GM06990 (cell line): ENCODE results near the gene NADK2.

Source experiments
- DNase-seq: peaks from one replicate; pipeline ENCODE4 v3.0.0-alpha.2; 2011; ENCODE audit not compliant: insufficient read length; ENCODE audit errors: extremely low read depth
- H3K27me3 ChIP-seq: replicated peaks from 2 replicates; pipeline ENCODE4 v1.6.0; 2011; ENCODE audit warnings: low read length; ENCODE audit not compliant: control insufficient read depth, insufficient read depth
- H3K36me3 ChIP-seq: 2 replicates; pipeline ENCODE4 v1.5.1; 2011; ENCODE audit warnings: low read length; ENCODE audit not compliant: control insufficient read depth, insufficient read depth
- H3K4me3 ChIP-seq: replicated peaks from 2 replicates; pipeline ENCODE4 v1.5.1; 2011; ENCODE audit warnings: low read depth, mild to moderate bottlenecking, control low read depth, low read length
- TF ChIP-seq, protein P1 (sequence below): IDR thresholded peaks from 2 replicates; pipeline ENCODE4 v1.5.1; 2011; ENCODE audit warnings: low read length, control low read depth, mild to moderate bottlenecking, inconsistent platforms; ENCODE audit not compliant: insufficient read depth, poor library complexity, severe bottlenecking

NADK2 gene

DNA sequence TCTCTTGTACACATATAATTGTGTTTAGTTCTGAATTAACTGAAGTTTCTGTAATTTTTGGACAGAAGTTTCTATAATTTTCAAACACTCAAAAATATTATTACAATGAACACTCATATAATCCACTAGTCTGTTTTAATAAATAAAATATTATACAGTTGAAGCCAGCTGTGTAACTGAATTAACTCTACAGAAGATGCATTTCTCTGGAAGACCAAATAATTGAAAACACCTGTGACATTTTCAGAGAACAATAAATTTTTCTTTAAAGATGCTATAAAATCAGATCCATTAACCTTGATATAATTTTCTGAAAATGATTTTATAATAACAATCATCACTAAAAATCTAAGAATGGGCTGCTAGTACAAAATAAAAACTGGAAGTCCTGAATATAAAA lies 14.7 kb downstream of the NADK2 start:
- no peak overlapping the region for H3K4me3 ChIP-seq
- TF ChIP-seq, protein P1, sequence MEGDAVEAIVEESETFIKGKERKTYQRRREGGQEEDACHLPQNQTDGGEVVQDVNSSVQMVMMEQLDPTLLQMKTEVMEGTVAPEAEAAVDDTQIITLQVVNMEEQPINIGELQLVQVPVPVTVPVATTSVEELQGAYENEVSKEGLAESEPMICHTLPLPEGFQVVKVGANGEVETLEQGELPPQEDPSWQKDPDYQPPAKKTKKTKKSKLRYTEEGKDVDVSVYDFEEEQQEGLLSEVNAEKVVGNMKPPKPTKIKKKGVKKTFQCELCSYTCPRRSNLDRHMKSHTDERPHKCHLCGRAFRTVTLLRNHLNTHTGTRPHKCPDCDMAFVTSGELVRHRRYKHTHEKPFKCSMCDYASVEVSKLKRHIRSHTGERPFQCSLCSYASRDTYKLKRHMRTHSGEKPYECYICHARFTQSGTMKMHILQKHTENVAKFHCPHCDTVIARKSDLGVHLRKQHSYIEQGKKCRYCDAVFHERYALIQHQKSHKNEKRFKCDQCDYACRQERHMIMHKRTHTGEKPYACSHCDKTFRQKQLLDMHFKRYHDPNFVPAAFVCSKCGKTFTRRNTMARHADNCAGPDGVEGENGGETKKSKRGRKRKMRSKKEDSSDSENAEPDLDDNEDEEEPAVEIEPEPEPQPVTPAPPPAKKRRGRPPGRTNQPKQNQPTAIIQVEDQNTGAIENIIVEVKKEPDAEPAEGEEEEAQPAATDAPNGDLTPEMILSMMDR: no peak
- no peak for DNase-seq
- no peaks in the 10 kb centered on the region for H3K36me3 ChIP-seq
- no peaks in the 10 kb centered on the region for H3K27me3 ChIP-seq

DNA sequence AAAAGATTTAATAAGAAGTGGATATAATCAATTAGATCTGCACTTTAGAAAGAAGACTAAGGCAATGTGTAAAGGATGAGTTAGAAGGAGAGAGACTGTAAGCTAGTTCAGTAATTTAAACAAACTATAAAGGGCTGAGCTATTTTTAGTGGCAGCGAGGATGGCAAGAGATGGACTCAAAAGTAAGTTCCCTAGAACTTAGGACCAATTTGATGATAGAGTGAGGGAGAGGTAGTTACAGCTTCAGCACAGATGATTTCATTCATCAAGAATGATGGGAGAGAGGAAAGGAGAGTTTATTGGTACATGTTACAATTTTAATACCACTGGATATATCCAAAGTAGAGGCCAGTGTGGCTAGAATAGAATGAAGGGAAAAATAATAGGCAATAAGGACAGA lies 19.1 kb downstream of the NADK2 start:
- no peaks in the 10 kb centered on the region for H3K36me3 ChIP-seq
- no peak overlapping the region for H3K4me3 ChIP-seq
- no peaks in the 10 kb centered on the region for H3K27me3 ChIP-seq
- TF ChIP-seq, protein P1: no peak
- no peak for DNase-seq

DNA sequence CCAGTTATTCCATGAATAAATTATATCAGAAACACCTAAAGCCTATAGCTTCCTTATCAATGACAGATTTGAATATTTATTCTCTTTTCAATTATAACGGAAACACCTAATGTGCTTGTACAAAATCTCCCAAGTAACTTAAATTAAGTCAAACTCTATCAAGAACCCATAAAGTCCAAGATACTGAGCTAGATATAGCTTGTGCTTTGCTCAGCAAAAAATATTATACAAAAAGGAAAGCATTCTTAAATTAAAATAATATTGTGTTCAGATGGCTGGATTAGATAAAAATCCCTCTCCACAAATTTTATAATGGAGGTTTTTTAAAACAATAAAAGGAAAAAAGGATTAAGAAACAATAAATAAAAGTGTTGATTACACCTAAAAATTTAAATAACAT lies 23.7 kb downstream of the NADK2 start:
- H3K36me3 ChIP-seq: no peaks in the 10 kb centered on the region
- DNase-seq: no peak
- TF ChIP-seq, protein P1: no peak
- no peaks in the 10 kb centered on the region for H3K27me3 ChIP-seq
- H3K4me3 ChIP-seq: no peak overlapping the region

DNA sequence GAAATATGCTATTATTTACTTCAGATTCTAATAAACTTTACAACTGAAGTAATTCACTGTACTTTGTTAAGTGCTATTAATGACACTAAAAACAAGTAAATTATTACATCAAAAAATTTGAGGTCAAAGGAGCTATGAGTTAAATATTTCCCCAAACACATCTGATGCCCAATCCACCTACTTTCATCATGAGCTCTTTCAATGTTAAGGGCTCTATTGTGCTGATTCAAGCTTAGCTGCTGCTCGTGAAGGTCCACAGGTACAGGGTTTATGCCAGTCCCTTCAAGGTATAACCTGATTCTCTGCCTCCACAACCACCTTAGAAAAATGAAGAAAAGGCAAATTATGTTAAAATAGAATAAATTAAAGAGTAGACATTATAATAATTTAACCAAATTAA lies 24.2 kb downstream of the NADK2 start:
- Histone ChIP-seq H3K36me3 (no peaks in the 10 kb centered on the region), H3K4me3 (no peak overlapping the region), H3K27me3 (no peaks in the 10 kb centered on the region)
- no peak for DNase-seq
- TF ChIP-seq, protein P1: no peak

DNA sequence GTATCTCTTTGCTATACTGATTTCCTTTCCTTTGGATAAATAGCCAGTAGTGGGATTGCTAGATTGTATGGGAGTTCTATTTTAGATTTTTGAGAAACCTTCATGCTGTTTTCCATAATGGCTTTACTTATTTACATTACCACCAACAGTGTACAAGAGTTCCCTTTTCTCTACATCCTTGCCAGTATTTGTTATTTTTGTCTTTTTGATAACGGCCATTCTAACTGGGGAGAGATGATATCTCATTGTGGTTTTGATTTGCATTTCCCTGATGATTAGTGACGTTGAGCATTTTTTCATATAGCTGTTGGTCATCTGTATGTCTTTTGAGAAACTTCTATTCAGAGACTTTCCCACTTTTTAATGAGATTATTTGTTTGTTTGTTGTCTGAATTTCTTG lies 25.8 kb downstream of the NADK2 start:
- TF ChIP-seq, protein P1: no peak
- Histone ChIP-seq H3K27me3 (no peaks in the 10 kb centered on the region), H3K36me3 (no peaks in the 10 kb centered on the region), H3K4me3 (no peak overlapping the region)
- no peak for DNase-seq

DNA sequence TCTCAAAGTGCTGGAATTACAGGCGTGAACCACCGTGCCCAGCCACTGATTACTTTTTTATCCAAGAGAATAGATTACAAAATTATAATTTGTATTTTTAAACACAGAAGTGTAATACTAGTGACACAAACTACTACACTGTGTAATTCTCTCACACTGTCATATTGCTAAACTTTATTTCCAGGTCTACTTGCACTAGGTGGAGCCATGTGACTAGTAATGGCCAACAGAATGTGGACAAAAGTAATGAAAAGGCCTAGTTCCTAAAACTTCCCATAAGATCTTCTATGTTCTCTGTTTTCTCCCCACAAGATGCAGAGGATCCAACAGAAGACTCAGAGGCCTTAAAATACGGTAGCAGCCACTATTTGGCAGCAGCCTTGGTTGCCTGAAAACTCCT lies 27.3 kb downstream of the NADK2 start:
- TF ChIP-seq, protein P1: peak; percentile 14
- H3K4me3 ChIP-seq: no peak overlapping the region
- H3K36me3 ChIP-seq: no peaks in the 10 kb centered on the region
- DNase-seq: no peak
- H3K27me3 ChIP-seq: no peaks in the 10 kb centered on the region
